Neuronal stem cell (in vitro differentiated cells): ENCODE measurements around the gene AMIGO3.

ENCODE experiments used
- DNase-seq: peaks from one replicate; pipeline ENCODE4 v3.0.0-alpha.2; 2013; ENCODE audit warnings: low spot score
- H2AFZ ChIP-seq: one replicate; pipeline ENCODE4 v1.6.1; 2013; ENCODE audit warnings: mild to moderate bottlenecking, low read length, inconsistent platforms
- H2AK5ac ChIP-seq: 2 replicates; pipeline ENCODE4 v1.6.1; 2013; ENCODE audit warnings: low read depth, mild to moderate bottlenecking, inconsistent platforms, low read length, moderate library complexity, mixed read lengths
- H2BK120ac ChIP-seq: 2 replicates; pipeline ENCODE4 v1.6.1; 2013; ENCODE audit warnings: low read depth, mild to moderate bottlenecking, inconsistent platforms, low read length, moderate library complexity, mixed read lengths
- H2BK12ac ChIP-seq: one replicate; pipeline ENCODE4 v1.6.1; 2013; ENCODE audit warnings: low read length, inconsistent platforms
- H2BK15ac ChIP-seq: 2 replicates; pipeline ENCODE4 v1.6.1; 2013; ENCODE audit warnings: mild to moderate bottlenecking, low read length, inconsistent platforms, mixed read lengths
- H2BK5ac ChIP-seq: one replicate; pipeline ENCODE4 v1.6.1; 2013; ENCODE audit warnings: inconsistent platforms, mild to moderate bottlenecking, low read length, moderate library complexity
- H3K14ac ChIP-seq: one replicate; pipeline ENCODE4 v1.6.1; 2013; ENCODE audit warnings: low read length, inconsistent platforms
- H3K18ac ChIP-seq: 2 replicates; pipeline ENCODE4 v1.6.1; 2013; ENCODE audit warnings: low read length, inconsistent platforms
- H3K23ac ChIP-seq: 2 replicates; pipeline ENCODE4 v1.6.1; 2013; ENCODE audit warnings: low read depth, mild to moderate bottlenecking, mixed read lengths, low read length, inconsistent platforms; ENCODE audit not compliant: poor library complexity
- H3K27ac ChIP-seq: replicated peaks from 3 replicates; pipeline ENCODE4 v1.5.1; 2013; ENCODE audit warnings: low read length, inconsistent platforms
- H3K27me3 ChIP-seq, 3 experiments: 2 replicates each; pipeline ENCODE4 v1.6.1; 2013; ENCODE audit warnings: low read length in 3 of 3, mild to moderate bottlenecking in 2 of 3, inconsistent platforms in 1 of 3, low read depth in 1 of 3, mixed read lengths in 1 of 3, moderate library complexity in 1 of 3; ENCODE audit not compliant: control insufficient read depth in 3 of 3, insufficient read depth in 3 of 3
- H3K36me3 ChIP-seq, 2 donors: replicated peaks in 1 of 2; 2 replicates each; pipeline ENCODE4 v1.6.1; 2013; ENCODE audit warnings: low read length in 2 of 2; ENCODE audit not compliant: control insufficient read depth in 2 of 2, insufficient read depth in 2 of 2
- H3K4ac ChIP-seq: 2 replicates; pipeline ENCODE4 v1.6.1; 2013; ENCODE audit warnings: inconsistent platforms, mild to moderate bottlenecking, low read length, moderate library complexity
- H3K4me1 ChIP-seq, 2 donors: 1 replicate in 1 of 2; 2 replicates in 1 of 2; pipeline ENCODE4 v1.6.1; 2013; ENCODE audit warnings: low read length in 2 of 2, low read depth in 1 of 2; ENCODE audit not compliant: control insufficient read depth in 2 of 2, insufficient read depth in 1 of 2
- H3K4me2 ChIP-seq: one replicate; pipeline ENCODE4 v1.6.1; 2013; ENCODE audit warnings: mild to moderate bottlenecking, low read length, inconsistent platforms; ENCODE audit not compliant: insufficient read depth, poor library complexity, severe bottlenecking
- H3K4me3 ChIP-seq, 2 donors: 2 replicates each; pipeline ENCODE4 v1.5.1; 2013; ENCODE audit warnings: low read length in 2 of 2, mild to moderate bottlenecking in 2 of 2, inconsistent platforms in 1 of 2, moderate library complexity in 1 of 2
- H3K79me1 ChIP-seq: one replicate; pipeline ENCODE4 v1.6.1; 2013; ENCODE audit warnings: low read depth, mild to moderate bottlenecking, inconsistent platforms, low read length, moderate library complexity
- H3K9ac ChIP-seq: one replicate; pipeline ENCODE4 v1.6.1; 2013; ENCODE audit warnings: mild to moderate bottlenecking, low read depth, low read length, inconsistent platforms; ENCODE audit not compliant: poor library complexity
- H3K9me3 ChIP-seq, 2 donors: replicated peaks in 1 of 2; 2 replicates each; pipeline versions ENCODE3 to v1.6.1; 2013; ENCODE audit warnings: low read length in 2 of 2, mild to moderate bottlenecking in 2 of 2, inconsistent platforms in 1 of 2, low read depth in 1 of 2, mixed read lengths in 1 of 2, moderate library complexity in 1 of 2; ENCODE audit not compliant: control insufficient read depth in 2 of 2, insufficient read depth in 1 of 2
- H4K8ac ChIP-seq: one replicate; pipeline ENCODE4 v1.6.1; 2013; ENCODE audit warnings: low read depth, mild to moderate bottlenecking, inconsistent platforms, low read length, moderate library complexity
- H4K91ac ChIP-seq: one replicate; pipeline ENCODE4 v1.6.1; 2013; ENCODE audit warnings: low read length, low read depth, mild to moderate bottlenecking, inconsistent platforms; ENCODE audit not compliant: poor library complexity
- WGBS, 2 donors: extraction: QIAGEN DNeasy Blood & Tissue Kit; methylation state at CpG; one replicate each; pipeline ENCODE4 v1.1.7; 2013; ENCODE audit warnings: missing lambda C conversion rate in 2 of 2, mixed read lengths in 1 of 2; ENCODE audit not compliant: insufficient read length in 2 of 2, insufficient replicate concordance in 1 of 2; ENCODE audit errors: extremely low coverage in 2 of 2; 5-methylcytosine and 5-hydroxymethylcytosine counted together

AMIGO3 gene

DNA sequence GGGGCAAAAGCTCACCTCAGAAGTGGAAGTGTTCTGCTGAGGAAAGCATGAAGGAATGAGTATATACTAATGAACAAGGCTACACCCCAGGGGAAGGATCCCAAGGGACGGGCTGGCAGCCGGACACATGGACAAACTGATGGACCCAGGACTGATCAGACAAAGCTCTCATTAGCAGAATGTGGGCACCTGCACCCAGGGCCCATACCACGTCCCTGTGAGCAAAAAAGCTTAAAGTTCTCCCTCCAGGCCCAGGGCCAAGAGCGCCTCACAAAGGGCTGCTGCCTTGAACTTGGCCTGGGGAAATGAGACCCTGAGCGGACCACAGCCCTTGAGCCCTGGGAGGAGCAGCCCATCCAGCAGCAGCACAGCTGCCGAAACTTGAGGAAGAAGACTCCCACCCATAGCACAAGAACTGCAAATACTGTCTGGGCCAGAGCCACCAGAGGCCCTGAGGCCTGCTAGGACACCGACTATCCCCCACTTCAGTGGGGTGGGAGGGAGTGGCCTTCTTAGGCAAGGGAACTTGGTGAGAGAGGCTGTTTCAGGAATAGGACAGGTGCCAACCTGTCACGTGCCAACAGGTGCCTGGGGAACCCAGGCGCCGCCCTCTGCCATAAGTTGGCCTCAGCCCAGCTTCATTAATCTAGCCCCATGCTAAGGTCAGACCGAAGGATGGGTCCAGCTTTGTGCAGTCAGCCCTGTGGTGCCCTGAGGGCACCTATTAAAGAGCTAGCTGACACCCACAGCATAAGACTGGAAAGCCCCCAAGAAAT is 6.6 kb upstream of the AMIGO3 start:
- H3K79me1 ChIP-seq = peaks cover 25% of the 10 kb centered on the region
- no peak overlapping the region for H3K9ac ChIP-seq
- H3K4me3 ChIP-seq = no peak overlapping the region
- no peak overlapping the region for H2BK120ac ChIP-seq
- H3K36me3 ChIP-seq = peaks cover 45 to 78% of the 10 kb centered on the region in 2 donors
- H2BK5ac ChIP-seq = peak overlapping the region; percentile 69
- H3K18ac ChIP-seq = no peak overlapping the region
- H2BK12ac ChIP-seq = no peak overlapping the region
- H3K14ac ChIP-seq = no peak overlapping the region
- H4K91ac ChIP-seq = no peak overlapping the region
- H3K27me3 ChIP-seq = peaks cover 0 to 1% (median 0%) of the 10 kb centered on the region in 3 experiments
- no peak overlapping the region for H3K4ac ChIP-seq
- no peak overlapping the region for H3K23ac ChIP-seq
- no peak overlapping the region for H2AK5ac ChIP-seq
- no CpG with 5 or more reads among the region's 11 CpGs for WGBS, 2 donors
- no peaks in the 10 kb centered on the region for H3K9me3 ChIP-seq
- H3K4me2 ChIP-seq = no peak overlapping the region
- no peak overlapping the region for H2AFZ ChIP-seq
- H2BK15ac ChIP-seq = no peak overlapping the region
- no peak overlapping the region for H4K8ac ChIP-seq
- H3K4me1 ChIP-seq = peaks cover 9 to 14% of the 10 kb centered on the region in 2 donors
- DNase-seq = no peak
- H3K27ac ChIP-seq = no peak overlapping the region

DNA sequence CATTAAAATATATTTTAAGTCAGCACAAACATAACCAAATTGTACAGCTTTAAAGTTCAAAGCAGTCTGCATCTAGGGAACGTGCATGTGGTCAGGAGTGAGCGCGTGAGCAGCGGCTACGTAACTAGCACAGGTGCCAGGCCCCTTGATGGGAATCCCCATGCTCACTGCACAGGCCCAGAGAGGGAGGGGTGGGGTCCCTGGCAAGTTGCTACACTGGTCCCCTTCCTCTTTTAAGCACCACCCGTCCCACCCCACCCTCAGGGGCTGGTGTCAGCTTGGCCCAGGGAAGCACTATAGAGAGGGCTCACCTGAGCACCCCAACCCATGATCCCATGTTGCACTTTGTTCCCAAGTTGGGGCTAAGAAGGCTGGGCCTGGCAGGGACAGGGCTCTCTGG is 5.1 kb upstream of the AMIGO3 start:
- H3K27ac ChIP-seq = peak overlapping the region; percentile 75
- peak overlapping the region; percentile 89 for H4K8ac ChIP-seq
- peaks cover 45 to 75% of the 10 kb centered on the region in 2 donors for H3K36me3 ChIP-seq
- H3K27me3 ChIP-seq = peaks cover 0 to 1% (median 0%) of the 10 kb centered on the region in 3 experiments
- no peak overlapping the region for H3K14ac ChIP-seq
- no CpG with 5 or more reads among the region's 6 CpGs for WGBS, 2 donors
- peak overlapping the region; percentile 89 for H3K4me2 ChIP-seq
- DNase-seq = no peak
- H2AFZ ChIP-seq = peak overlapping the region; percentile 92
- H3K4me1 ChIP-seq = peaks cover 9 to 14% of the 10 kb centered on the region in 2 donors
- peaks cover 25% of the 10 kb centered on the region for H3K79me1 ChIP-seq
- peak overlapping the region in 1 of 2 donors; percentile 80 for H3K4me3 ChIP-seq
- no peak overlapping the region for H2BK12ac ChIP-seq
- H3K9ac ChIP-seq = no peak overlapping the region
- no peak overlapping the region for H3K23ac ChIP-seq
- H3K18ac ChIP-seq = no peak overlapping the region
- H2BK15ac ChIP-seq = no peak overlapping the region
- no peak overlapping the region for H2BK120ac ChIP-seq
- no peak overlapping the region for H3K4ac ChIP-seq
- H4K91ac ChIP-seq = no peak overlapping the region
- H2BK5ac ChIP-seq = no peak overlapping the region
- H2AK5ac ChIP-seq = peak overlapping the region; percentile 83
- no peaks in the 10 kb centered on the region for H3K9me3 ChIP-seq

DNA sequence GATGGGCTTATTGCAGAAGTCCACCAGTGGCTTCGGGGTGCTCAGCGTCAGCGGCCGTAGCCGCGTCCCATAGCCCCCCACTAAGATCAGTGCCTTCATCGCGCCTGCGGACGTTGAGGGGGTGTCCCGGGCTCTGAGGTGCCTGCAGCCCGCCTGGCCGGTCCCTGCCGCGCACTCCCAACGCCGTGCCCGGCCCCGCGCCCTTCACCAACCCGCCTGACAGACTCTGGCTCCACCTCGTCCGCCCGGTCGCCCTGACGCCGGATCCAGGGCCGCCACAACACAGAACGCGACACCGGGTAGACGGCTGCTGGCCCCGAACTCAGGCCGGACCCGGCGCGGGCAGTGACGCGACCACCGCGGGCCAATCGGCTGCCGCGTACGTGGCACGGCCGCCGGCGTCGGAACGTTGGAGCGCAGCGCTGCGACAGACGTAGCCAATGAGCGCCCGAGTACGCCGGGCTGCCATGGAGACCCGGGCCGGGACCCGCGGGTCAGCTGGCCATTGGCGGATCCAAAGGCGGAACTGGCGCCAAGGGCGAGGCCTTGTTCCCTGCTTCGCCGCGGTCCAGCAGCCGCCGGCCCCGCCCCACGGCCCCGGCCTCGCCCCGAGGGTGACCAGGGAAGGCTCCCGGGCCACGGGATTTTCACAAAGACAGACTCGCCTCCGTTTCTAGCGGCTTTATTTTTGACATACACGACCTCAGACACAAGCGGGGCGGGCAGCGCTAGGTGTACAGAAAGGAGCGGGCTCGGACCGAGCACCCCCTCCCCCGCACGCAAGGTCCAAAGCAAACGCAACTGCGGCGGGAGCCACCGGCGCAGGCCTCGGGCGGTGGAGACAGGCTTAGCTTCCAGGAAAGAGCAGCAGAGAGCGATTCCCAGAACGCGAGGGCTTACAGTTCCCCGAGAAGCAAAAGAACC is 4.4 kb upstream of the AMIGO3 start, which contains the start of gene GMPPB:
GMPPB (minus strand) TSS at position 324 of the 924 bp plus-strand sequence; CDS start at position 99, 225 bp downstream.
- Histone ChIP-seq H2AK5ac (peak within 1 kb of the TSS; percentile 96), H3K27ac (peak within 1 kb of the TSS; percentile 75), H2BK15ac (no peak within 1 kb of the TSS), H3K79me1 (peaks cover 27% of the 10 kb centered on the region), H3K4ac (no peak within 1 kb of the TSS), H3K9ac (peak within 1 kb of the TSS; percentile 96), H2BK120ac (no peak within 1 kb of the TSS), H4K8ac (peak within 1 kb of the TSS; percentile 89), H3K4me2 (peak within 1 kb of the TSS; percentile 90), H3K27me3 (peaks cover 0 to 1% (median 0%) of the 10 kb centered on the region in 3 experiments), H2BK5ac (peak within 1 kb of the TSS; percentile 19), H2AFZ (peak within 1 kb of the TSS; percentile 93), H3K14ac (peak within 1 kb of the TSS; percentile 57), H3K23ac (peak within 1 kb of the TSS; percentile 98), H3K4me3 (peak within 1 kb of the TSS; percentile 80 to 97), H2BK12ac (no peak within 1 kb of the TSS), H4K91ac (no peak within 1 kb of the TSS), H3K4me1 (peaks cover 12 to 14% of the 10 kb centered on the region in 2 donors), H3K9me3 (no peaks in the 10 kb centered on the region), H3K18ac (peak within 1 kb of the TSS; percentile 92), H3K36me3 (peaks cover 45 to 75% of the 10 kb centered on the region in 2 donors)
- WGBS, 2 donors = no CpG with 5 or more reads among the region's 102 CpGs
- DNase-seq = peak; percentile 94
